ENCODE measurements around the gene RAB40C. TPM values are rescaled to one million over a fixed set of nuclear protein-coding genes. Genes with fewer than 3 reads are reported as not detected.

RAB40C gene
- total and polyA plus RNA-seq, 2 donors (not counting 1 experiment from before 2014, with no cell fraction given) = 3.2 to 11.6 TPM

DNA sequence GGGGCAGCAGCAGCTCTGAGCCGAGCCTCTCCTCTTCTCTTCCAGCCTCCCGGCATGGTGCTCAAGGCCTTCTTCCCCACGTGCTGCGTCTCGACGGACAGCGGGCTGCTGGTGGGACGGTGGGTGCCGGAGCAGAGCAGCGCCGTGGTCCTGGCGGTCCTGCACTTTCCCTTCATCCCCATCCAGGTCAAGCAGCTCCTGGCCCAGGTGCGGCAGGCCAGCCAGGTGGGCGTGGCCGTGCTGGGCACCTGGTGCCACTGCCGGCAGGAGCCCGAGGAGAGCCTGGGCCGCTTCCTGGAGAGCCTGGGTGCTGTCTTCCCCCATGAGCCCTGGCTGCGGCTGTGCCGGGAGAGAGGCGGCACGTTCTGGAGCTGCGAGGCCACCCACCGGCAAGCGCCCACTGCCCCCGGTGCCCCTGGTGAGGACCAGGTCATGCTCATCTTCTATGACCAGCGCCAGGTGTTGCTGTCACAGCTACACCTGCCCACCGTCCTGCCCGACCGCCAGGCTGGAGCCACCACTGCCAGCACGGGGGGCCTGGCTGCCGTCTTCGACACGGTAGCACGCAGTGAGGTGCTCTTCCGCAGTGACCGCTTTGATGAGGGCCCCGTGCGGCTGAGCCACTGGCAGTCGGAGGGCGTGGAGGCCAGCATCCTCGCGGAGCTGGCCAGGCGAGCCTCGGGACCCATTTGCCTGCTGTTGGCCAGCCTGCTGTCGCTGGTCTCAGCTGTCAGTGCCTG, 15.7 kb upstream of the RAB40C start:
- Histone ChIP-seq H3K36me3 (ENCODE audit: control insufficient read depth, insufficient read depth, low read length) (peaks cover 8% of the 10 kb centered on the region), H2AFZ (ENCODE audit: low read length) (no peak overlapping the region), H3K27me3 (ENCODE audit: control insufficient read depth, insufficient read depth, low read length) (no peaks in the 10 kb centered on the region), H3K4me2 (ENCODE audit: extremely low read depth, insufficient read depth, low read length) (no peak overlapping the region), H3K4me3 (replicated peaks in 1 of 4; ENCODE audit: control extremely low read depth in 1 of 4, insufficient read depth in 1 of 4, low read depth in 3 of 4, low read length in 4 of 4) (no peak overlapping the region), H4K20me1 (ENCODE audit: control insufficient read depth, extremely low read depth, insufficient read depth, low read length) (no peaks in the 10 kb centered on the region), H3K9me3 (ENCODE audit: control insufficient read depth, insufficient read depth, low read depth, low read length) (no peaks in the 10 kb centered on the region), H3K79me2 (ENCODE audit: control insufficient read depth, insufficient read depth, low read length) (peaks cover 10% of the 10 kb centered on the region), H3K4me1 (ENCODE audit: control insufficient read depth, extremely low read depth, insufficient read depth, low read length) (peaks cover under 1% of the 10 kb centered on the region), H3K9ac (ENCODE audit: insufficient read depth, low read length) (no peak overlapping the region), H3K27ac (ENCODE audit: insufficient read depth, low read length) (no peak overlapping the region)
- no peak for DNase-seq (ENCODE audit: low read depth in 2 of 2)
- no peak for TF ChIP-seq EZH2 (IDR thresholded peaks at IDR 0.05; ENCODE audit: low read length, missing control alignments)
- TF ChIP-seq, protein P1, sequence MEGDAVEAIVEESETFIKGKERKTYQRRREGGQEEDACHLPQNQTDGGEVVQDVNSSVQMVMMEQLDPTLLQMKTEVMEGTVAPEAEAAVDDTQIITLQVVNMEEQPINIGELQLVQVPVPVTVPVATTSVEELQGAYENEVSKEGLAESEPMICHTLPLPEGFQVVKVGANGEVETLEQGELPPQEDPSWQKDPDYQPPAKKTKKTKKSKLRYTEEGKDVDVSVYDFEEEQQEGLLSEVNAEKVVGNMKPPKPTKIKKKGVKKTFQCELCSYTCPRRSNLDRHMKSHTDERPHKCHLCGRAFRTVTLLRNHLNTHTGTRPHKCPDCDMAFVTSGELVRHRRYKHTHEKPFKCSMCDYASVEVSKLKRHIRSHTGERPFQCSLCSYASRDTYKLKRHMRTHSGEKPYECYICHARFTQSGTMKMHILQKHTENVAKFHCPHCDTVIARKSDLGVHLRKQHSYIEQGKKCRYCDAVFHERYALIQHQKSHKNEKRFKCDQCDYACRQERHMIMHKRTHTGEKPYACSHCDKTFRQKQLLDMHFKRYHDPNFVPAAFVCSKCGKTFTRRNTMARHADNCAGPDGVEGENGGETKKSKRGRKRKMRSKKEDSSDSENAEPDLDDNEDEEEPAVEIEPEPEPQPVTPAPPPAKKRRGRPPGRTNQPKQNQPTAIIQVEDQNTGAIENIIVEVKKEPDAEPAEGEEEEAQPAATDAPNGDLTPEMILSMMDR (conservative IDR thresholded peaks at IDR 0.05 in 1 of 2, IDR thresholded peaks at IDR 0.05 in 1 of 2; ENCODE audit: low read depth in 1 of 2, low read length in 2 of 2) = no peak

DNA sequence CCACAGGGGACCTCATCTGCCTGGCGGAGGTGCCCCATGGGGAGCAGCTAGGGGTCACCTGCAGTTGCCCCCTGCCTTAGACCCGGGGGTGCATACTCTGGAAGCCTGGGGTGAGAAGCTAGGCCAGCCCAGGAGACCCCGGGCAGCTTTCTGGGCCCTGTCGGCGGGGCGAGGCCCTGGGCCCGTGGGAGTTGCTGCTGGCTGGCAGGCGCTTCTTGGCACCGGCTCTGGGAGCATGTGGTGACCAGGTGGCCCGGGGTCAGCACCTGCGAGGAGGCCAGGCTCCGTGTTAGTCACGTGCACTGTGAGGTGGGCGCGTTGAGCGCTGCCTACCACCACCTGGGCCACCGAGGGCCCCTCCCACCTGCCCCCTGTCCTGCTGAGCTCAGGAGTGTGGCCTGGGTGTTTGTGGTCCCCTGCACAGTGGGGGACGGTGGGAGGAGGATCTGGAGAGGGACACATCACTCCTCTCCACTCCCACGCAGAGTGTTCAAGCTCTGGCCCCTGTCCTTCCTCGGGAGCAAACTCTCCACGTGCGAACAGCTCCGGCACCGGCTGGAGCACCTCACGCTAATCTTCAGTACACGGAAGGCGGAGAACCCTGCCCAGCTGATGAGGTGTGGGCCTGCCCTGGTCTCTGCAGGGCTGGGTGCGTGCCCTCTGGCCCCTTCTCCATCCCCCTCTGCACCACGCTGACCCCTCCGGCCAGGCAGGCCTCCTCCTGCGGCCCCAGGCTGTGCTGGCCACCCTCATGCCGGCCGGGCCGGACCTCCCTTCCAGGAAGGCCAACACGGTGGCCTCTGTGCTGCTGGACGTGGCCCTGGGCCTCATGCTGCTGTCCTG, 14.3 kb upstream of the RAB40C start:
- Histone ChIP-seq H2AFZ (ENCODE audit: low read length) (no peak overlapping the region), H4K20me1 (ENCODE audit: control insufficient read depth, extremely low read depth, insufficient read depth, low read length) (no peaks in the 10 kb centered on the region), H3K36me3 (ENCODE audit: control insufficient read depth, insufficient read depth, low read length) (peaks cover 8% of the 10 kb centered on the region), H3K27me3 (ENCODE audit: control insufficient read depth, insufficient read depth, low read length) (no peaks in the 10 kb centered on the region), H3K4me3 (replicated peaks in 1 of 4; ENCODE audit: control extremely low read depth in 1 of 4, insufficient read depth in 1 of 4, low read depth in 3 of 4, low read length in 4 of 4) (no peak overlapping the region), H3K4me1 (ENCODE audit: control insufficient read depth, extremely low read depth, insufficient read depth, low read length) (no peaks in the 10 kb centered on the region), H3K4me2 (ENCODE audit: extremely low read depth, insufficient read depth, low read length) (no peak overlapping the region), H3K9ac (ENCODE audit: insufficient read depth, low read length) (no peak overlapping the region), H3K9me3 (ENCODE audit: control insufficient read depth, insufficient read depth, low read depth, low read length) (no peaks in the 10 kb centered on the region), H3K79me2 (ENCODE audit: control insufficient read depth, insufficient read depth, low read length) (peaks cover 9% of the 10 kb centered on the region), H3K27ac (ENCODE audit: insufficient read depth, low read length) (no peak overlapping the region)
- no peak for DNase-seq (ENCODE audit: low read depth in 2 of 2)
- TF ChIP-seq, protein P1 (conservative IDR thresholded peaks at IDR 0.05 in 1 of 2, IDR thresholded peaks at IDR 0.05 in 1 of 2; ENCODE audit: low read depth in 1 of 2, low read length in 2 of 2) = no peak
- no peak for TF ChIP-seq EZH2 (IDR thresholded peaks at IDR 0.05; ENCODE audit: low read length, missing control alignments)

DNA sequence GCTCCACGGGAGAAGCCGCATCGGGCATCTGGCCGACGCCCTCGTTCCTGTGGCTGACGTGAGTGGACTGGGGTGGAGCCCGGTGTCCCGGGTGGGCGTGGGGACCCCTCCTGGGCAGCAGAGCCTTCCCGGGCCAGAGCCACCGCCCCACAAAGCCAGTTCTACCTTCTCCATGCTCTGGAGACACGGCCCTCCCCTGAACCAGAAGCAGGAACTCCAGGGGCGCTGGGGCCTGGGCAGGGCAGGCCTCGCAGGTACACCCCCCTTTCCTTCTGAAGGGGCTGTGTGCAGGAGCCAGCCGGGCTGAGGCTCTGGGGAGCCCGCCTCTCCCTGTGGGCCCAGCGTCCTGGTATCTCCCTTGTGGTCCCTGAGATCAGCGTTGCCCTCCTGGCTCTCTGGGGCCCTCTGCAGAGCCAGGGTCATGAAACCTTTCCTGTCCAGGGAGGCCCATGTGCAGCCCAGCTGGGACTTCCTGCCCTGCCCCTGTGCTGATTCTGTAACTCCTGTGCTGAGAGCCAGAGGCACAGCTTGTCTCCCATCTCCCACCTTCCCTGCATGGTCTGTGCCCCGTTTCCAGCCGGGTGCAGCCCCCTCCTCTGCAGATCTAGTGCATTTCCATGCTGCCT, 13.6 kb upstream of the RAB40C start:
- H3K4me3 ChIP-seq (replicated peaks in 1 of 4; ENCODE audit: control extremely low read depth in 1 of 4, insufficient read depth in 1 of 4, low read depth in 3 of 4, low read length in 4 of 4) = no peak overlapping the region
- peaks cover 2% of the 10 kb centered on the region for H3K79me2 ChIP-seq (ENCODE audit: control insufficient read depth, insufficient read depth, low read length)
- H3K4me1 ChIP-seq (ENCODE audit: control insufficient read depth, extremely low read depth, insufficient read depth, low read length) = no peaks in the 10 kb centered on the region
- no peak overlapping the region for H2AFZ ChIP-seq (ENCODE audit: low read length)
- H3K27ac ChIP-seq (ENCODE audit: insufficient read depth, low read length) = no peak overlapping the region
- TF ChIP-seq, protein P1 (conservative IDR thresholded peaks at IDR 0.05 in 1 of 2, IDR thresholded peaks at IDR 0.05 in 1 of 2; ENCODE audit: low read depth in 1 of 2, low read length in 2 of 2) = no peak
- no peak for TF ChIP-seq EZH2 (IDR thresholded peaks at IDR 0.05; ENCODE audit: low read length, missing control alignments)
- no peaks in the 10 kb centered on the region for H4K20me1 ChIP-seq (ENCODE audit: control insufficient read depth, extremely low read depth, insufficient read depth, low read length)
- H3K9ac ChIP-seq (ENCODE audit: insufficient read depth, low read length) = no peak overlapping the region
- H3K9me3 ChIP-seq (ENCODE audit: control insufficient read depth, insufficient read depth, low read depth, low read length) = no peaks in the 10 kb centered on the region
- no peak for DNase-seq (ENCODE audit: low read depth in 2 of 2)
- no peak overlapping the region for H3K4me2 ChIP-seq (ENCODE audit: extremely low read depth, insufficient read depth, low read length)
- no peaks in the 10 kb centered on the region for H3K27me3 ChIP-seq (ENCODE audit: control insufficient read depth, insufficient read depth, low read length)
- H3K36me3 ChIP-seq (ENCODE audit: control insufficient read depth, insufficient read depth, low read length) = peaks cover 8% of the 10 kb centered on the region

Data from fibroblast of lung (primary cell).